Adipose tissue (tissue), 3 donors: ENCODE results near the gene ZRANB3. TPM values are rescaled to one million over a fixed set of nuclear protein-coding genes. Genes with fewer than 3 reads are reported as not detected.
"Not testable (repeated sequence)": the region's sequence is repeated elsewhere in the genome, so short reads cannot be mapped to it uniquely, and the experiment has no call there.

ENCODE experiments used
- H3K27ac ChIP-seq: one replicate; pipeline ENCODE4 v1.5.1; 2013; ENCODE audit warnings: low read depth, low read length
- WGBS, 3 donors: extraction: QIAGEN DNeasy Blood & Tissue Kit; methylation state at CpG; one replicate each; pipeline ENCODE4 v1.1.7; 2013; 5-methylcytosine and 5-hydroxymethylcytosine counted together
- polyA plus RNA-seq, 3 donors: library from polyadenylated mRNA; stranded (reverse); fragments of 200-250 nt; gene quantifications; one replicate each; pipeline ENCODE4 v1.2.3, GENCODE V29; 2013
- donor health status: healthy with polysubstance abuse.
- donor health status: Bipolar disorder and iron deficiency.
- donor health status: healthy.

Gene ZRANB3
- polyA plus RNA-seq, 3 donors = 1.5 to 2.7 (median 2.0) TPM

DNA sequence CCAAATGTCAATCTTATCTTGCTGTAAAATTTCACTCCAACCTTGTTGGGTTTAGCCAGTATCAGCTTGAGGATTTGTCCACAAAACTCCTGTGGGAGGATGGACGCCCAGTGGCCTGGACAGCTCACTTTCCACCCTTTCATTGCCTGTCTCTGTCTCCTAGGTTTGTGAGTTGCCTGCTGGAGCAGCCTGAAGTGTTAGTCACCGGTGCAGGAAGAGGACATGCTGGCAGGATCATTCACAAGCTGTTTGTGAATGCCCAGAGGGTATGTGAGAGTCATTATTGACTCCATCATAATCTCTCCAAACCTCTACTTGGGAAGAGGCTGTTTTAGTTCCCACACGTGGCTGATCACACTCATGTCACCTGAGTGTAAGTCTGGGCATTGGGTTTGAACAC lies 366.6 kb downstream of the ZRANB3 start:
- 58 to 86% (median 80%) methylated on average over 3 of the region's 3 CpGs for WGBS, 3 donors
- H3K27ac ChIP-seq = no peak overlapping the region

- no peak overlapping the region for H3K27ac ChIP-seq
Observed at GRCh38 chr2:135163901-135164300, 367.1 kb downstream of the ZRANB3 start.

GRCh38 chr2:135163306-135163705 lies 367.7 kb downstream of the ZRANB3 start:
- WGBS, 3 donors = 58 to 85% (median 80%) methylated on average over 2 of the region's 2 CpGs
- no peak overlapping the region for H3K27ac ChIP-seq

More at GRCh38 chr2:135163901-135164300, 367.1 kb downstream of the ZRANB3 start:
- WGBS, 3 donors = 81 to 95% (median 94%) methylated on average over 5 of the region's 5 CpGs

DNA sequence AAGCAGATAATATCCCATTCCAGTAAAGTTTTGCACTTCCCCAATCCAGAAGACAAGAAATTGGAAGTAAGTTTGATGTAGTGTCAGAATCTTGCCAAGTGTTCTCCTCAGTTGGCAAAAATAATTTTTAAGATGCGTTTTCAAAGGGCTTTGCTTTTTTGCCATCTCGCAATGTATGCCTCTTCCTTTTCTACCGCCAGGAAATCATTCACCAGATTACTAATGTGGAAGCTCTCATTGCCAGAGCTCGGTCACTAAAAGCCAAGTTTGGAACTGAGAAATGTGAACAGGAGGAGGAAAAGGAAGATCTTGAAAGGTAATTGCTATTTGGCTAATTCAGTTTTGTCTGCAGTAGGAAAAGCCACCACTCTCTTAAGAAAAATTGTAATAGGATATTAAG lies 368.2 kb downstream of the ZRANB3 start:
- WGBS, 3 donors = 50 to 73% (median 56%) methylated on average over 4 of the region's 4 CpGs
- no peak overlapping the region for H3K27ac ChIP-seq

- 45 to 91% (median 91%) methylated on average over 5 of the region's 5 CpGs for WGBS, 3 donors
- H3K27ac ChIP-seq = no peak overlapping the region
Observed at GRCh38 chr2:135162377-135162776, 368.6 kb downstream of the ZRANB3 start.

- no peak overlapping the region for H3K27ac ChIP-seq
- WGBS, 3 donors = 87 to 99% (median 94%) methylated on average over 2 of the region's 2 CpGs
Observed at GRCh38 chr2:135159191-135159590, 371.8 kb downstream of the ZRANB3 start.

DNA sequence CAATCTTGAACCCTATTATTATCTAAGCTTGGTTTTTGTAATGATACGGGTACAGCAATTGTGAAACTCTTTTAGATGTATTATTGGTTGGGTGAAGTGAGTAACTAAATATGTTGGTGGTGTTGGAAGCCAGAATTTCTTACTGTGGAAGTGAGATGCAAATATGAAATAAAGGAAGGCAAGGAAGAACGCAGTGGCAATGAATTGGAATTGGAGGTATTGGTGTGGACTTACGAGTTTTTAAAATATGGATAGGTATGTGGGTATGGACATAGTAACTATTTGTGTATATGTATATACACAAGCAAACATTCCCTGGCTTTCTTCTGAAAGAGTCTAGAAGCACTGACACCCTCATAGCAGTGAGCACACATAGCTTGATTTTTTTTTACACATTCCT lies 373.2 kb downstream of the ZRANB3 start:
- H3K27ac ChIP-seq = no peak overlapping the region
- 97 to 99% (median 98%) methylated on average over 3 of the region's 3 CpGs for WGBS, 3 donors

DNA sequence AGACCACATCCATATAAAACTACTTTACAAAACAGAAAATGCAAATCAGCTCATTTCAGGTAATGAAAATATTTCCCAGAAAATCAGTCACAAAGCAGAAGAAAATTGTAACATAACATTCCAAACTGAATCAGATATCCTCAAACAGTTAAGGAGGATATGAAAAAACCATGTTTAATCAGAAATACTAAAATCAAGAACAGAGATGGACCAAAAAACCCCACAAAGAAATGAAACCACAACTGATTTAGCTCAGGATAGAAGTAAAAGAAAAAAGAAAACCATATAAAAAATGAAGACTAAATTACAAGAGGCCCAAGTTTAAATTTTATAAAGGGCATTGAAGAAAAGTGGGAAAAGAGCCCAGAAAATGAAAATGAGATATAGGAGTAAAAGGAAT lies 376.1 kb downstream of the ZRANB3 start:
- no peak overlapping the region for H3K27ac ChIP-seq

GRCh38 chr2:135152361-135152760 lies 378.7 kb downstream of the ZRANB3 start:
- no peak overlapping the region for H3K27ac ChIP-seq
- 86 to 100% (median 97%) methylated on average over 1 of the region's 1 CpG for WGBS, 3 donors

DNA sequence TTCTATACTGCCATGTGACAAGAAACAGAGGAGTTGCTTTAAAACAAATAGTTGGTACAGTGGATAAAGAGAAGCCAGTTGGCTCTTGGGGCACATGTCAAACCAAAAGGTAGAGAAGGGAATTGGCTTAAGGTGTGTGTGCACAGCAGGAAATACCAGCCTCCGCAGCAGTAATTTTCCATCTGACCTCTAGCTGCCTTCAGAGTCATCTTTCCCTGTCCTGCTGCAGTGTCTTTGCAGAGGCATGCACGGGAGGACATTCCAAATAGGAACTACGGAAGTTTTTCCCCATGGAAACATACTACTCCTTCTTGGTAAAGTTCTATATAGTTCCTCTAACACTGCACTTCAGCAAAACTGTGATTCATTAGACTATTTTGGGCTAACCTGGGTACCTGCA lies 379.4 kb downstream of the ZRANB3 start:
- no peak overlapping the region for H3K27ac ChIP-seq
- 76 to 92% (median 88%) methylated on average over 3 of the region's 3 CpGs for WGBS, 3 donors

- no peak overlapping the region for H3K27ac ChIP-seq
- WGBS, 3 donors = 90 to 100% (median 91%) methylated on average over 1 of the region's 1 CpG
Observed at GRCh38 chr2:135150725-135151124, 380.3 kb downstream of the ZRANB3 start.

GRCh38 chr2:135149251-135149650 lies 381.8 kb downstream of the ZRANB3 start:
- no peak overlapping the region for H3K27ac ChIP-seq
- 39 to 86% (median 80%) methylated on average over 1 of the region's 1 CpG for whole genome bisulfite sequencing, 3 donors

DNA sequence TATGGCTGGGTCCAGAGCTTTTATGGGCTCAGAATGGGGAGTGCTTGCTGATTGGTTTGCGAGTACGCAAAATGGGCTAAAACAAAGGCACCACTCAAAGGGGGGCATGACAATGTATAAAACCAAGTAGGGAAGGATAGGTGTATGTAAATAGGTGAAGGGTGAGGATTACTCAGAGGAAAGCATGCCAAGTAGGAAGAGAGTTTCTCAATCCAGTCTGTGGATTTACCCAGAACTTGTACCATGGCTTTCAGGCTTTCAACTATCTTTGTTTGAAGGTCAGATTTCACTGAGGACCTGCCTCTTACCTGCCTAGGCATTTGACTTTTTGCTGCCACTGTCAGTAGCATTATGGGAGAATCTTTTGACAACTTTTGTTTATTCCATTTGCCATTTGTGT lies 386.7 kb downstream of the ZRANB3 start:
- 98 to 100% (median 99%) methylated on average over 2 of the region's 2 CpGs for WGBS, 3 donors
- H3K27ac ChIP-seq = no peak overlapping the region

DNA sequence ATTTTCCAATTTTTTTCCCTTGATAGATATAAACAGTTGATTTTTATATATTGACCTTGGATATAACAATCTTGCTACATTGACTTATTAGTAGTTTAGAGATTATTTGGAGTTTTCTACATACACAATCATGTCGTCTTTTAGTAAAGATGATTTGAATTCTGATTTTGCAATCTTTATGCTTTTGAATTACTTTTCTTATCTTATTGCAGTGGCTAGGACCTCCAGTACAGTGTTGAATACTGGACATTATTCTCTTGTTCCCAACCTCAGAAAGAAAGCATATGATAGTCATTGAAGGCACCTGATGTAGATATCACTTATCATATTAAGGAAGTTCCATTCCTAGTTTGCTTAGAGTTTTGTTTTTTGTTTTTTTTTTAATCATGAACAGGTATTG lies 388.7 kb downstream of the ZRANB3 start:
- WGBS, 3 donors = 94 to 96% (median 96%) methylated on average over 1 of the region's 1 CpG
- H3K27ac ChIP-seq = no peak overlapping the region

GRCh38 chr2:135140606-135141005 lies 390.4 kb downstream of the ZRANB3 start:
- H3K27ac ChIP-seq = no peak overlapping the region

DNA sequence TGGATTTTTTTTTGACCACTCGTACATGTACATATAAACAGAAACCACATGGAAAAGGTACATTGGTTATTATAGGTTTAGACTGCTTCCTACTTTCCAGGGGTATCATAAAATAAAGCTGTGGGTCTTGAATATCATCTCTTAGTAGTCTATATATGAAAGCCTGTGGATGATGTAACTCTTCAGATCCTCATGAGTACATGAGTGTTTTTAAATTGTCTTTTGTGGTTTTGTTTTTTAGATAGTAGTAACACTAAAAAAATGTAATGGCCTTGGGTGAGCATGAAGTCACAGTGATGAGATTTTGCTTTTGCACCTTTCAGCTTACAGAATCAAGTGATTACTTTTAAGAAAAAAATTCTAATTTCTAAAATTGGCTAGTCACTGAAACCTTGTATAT lies 398.7 kb downstream of the ZRANB3 start:
- H3K27ac ChIP-seq = no peak overlapping the region
- WGBS, 3 donors = 89 to 93% (median 92%) methylated on average over 1 of the region's 1 CpG

- WGBS, 3 donors = 94 to 98% (median 97%) methylated on average over 2 of the region's 2 CpGs
- H3K27ac ChIP-seq = no peak overlapping the region
Observed at GRCh38 chr2:135130751-135131150, 400.3 kb downstream of the ZRANB3 start.

DNA sequence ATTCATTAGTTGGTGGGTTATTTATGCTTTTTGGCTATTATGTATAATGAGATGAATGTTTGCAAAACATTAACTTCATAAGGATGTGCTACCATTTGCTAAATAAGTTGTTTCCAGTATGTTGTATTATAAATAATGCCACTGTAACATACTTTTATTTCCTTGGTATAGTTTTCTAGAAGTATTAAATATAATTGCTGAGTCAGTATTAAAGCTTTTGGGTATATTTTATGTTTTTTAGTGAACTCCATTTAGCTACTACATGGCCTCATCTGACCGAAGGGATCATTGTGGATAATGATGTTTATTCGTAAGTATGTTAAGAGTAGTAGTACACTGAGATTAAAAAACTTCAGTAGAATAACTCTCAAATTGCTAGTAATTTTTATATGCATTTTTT lies 405.1 kb downstream of the ZRANB3 start:
- 94 to 100% (median 96%) methylated on average over 2 of the region's 2 CpGs for WGBS, 3 donors
- H3K27ac ChIP-seq = no peak overlapping the region

DNA sequence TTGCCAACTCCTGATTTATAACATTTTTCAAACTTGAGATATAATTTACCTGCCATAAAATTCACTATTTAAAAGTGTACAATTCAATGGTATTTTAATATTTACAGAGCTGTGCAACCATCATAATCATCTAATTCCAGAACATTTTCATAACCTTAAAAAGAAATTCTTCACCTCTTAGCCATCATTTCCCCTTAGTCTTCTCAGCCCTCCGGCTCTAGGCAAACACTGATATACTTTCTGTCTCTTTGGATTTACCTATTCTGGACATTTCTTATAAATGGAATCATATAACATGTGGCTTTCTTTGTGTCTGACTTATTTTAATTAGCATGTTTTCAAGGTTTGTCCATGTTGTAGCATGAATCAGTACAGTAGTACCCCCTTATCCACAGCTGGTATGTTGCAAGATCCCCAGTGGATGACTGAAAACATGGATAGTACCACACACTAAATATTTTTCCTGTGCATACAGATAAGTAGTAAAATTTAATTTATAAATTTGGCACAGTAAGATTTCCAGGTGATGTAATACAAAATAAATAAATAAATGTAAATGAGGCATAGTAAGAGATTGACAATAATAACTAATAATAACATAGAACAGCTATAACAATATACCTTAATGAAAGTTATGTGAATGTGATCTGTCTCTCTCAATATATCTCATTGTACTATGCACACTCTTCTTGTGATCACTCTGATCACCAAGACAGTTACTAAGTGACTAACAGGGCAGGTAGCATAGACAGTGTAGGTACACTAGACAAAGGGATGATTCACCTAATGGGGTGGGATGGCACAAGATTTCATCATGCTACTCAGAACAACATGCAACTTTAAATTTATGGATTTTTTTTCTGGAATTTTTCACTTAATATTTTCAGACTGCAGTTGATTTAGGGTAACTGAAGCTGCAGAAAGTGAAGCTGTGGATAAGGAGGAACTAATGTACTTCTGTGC lies 405.8 kb downstream of the ZRANB3 start:
- WGBS, 3 donors = 94 to 98% (median 98%) methylated on average over 1 of the region's 1 CpG
- no peak overlapping the region for H3K27ac ChIP-seq

DNA sequence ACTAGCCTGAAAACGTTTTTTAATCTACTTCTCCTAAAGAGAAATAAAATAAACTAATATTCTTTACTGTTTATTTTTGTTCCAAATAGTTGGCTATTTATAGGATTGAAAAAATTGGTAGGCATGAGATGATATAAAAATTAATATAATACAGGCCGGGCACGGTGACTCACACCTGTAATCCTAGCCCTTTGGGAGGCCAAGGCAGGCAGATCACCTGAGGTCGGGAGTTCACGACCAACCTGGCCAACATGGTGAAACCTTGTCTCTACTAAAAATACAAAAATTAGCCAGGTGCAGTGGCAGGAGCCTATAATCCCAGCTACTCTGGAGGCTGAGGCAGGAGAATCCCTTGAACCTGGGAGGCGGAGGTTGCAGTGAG lies 409.4 kb downstream of the ZRANB3 start:
- H3K27ac ChIP-seq = not testable (repeated sequence)
- WGBS, 3 donors = 86 to 97% (median 95%) methylated on average over 6 of the region's 6 CpGs
